HL-60 (cell line): ENCODE measurements around the gene ABCC5.

Source experiments
- DNase-seq, 2 experiments: peaks; one replicate each; pipeline ENCODE4 v3.0.0-alpha.2; 2010 to 2020; ENCODE audit warnings: low read depth in 1 of 2, low spot score in 1 of 2
- H3K27ac ChIP-seq: fragments of 250-450 bp; sonication (Bioruptor Pico); replicated peaks from 2 replicates; pipeline ENCODE4 v1.5.1; 2020; ENCODE audit warnings: mild to moderate bottlenecking, moderate library complexity
- H3K27me3 ChIP-seq: fragments of 250-450 bp; sonication (Bioruptor Pico); 2 replicates; pipeline ENCODE4 v1.5.1; 2021; ENCODE audit warnings: mild to moderate bottlenecking, moderate library complexity; ENCODE audit not compliant: insufficient read depth, poor library complexity, severe bottlenecking
- H3K4me3 ChIP-seq: replicated peaks from 2 replicates; pipeline ENCODE4 v1.5.1; 2011; ENCODE audit warnings: mild to moderate bottlenecking, control low read depth, low read length; ENCODE audit not compliant: insufficient read depth
- GABPA ChIP-seq: IDR thresholded peaks from 2 replicates; pipeline ENCODE4 v1.6.1; 2012; ENCODE audit warnings: low read depth
- POLR2AphosphoS5 ChIP-seq: IDR thresholded peaks from 2 replicates; pipeline ENCODE4 v1.6.1; 2012; ENCODE audit warnings: low read depth
- SPI1 ChIP-seq: IDR thresholded peaks from 2 replicates; pipeline ENCODE4 v1.6.1; 2012; ENCODE audit warnings: low read depth, mild to moderate bottlenecking, borderline replicate concordance
- TF ChIP-seq, protein P1 (sequence below): IDR thresholded peaks from 2 replicates; pipeline ENCODE4 v1.6.1; 2012; ENCODE audit warnings: low read depth; ENCODE audit not compliant: insufficient replicate concordance
- TF ChIP-seq, protein P2 (sequence below): IDR thresholded peaks from one replicate; pipeline ENCODE4 v1.5.1; 2011; ENCODE audit warnings: low read length, control low read depth, inconsistent platforms; ENCODE audit not compliant: insufficient read depth

ABCC5 gene

DNA sequence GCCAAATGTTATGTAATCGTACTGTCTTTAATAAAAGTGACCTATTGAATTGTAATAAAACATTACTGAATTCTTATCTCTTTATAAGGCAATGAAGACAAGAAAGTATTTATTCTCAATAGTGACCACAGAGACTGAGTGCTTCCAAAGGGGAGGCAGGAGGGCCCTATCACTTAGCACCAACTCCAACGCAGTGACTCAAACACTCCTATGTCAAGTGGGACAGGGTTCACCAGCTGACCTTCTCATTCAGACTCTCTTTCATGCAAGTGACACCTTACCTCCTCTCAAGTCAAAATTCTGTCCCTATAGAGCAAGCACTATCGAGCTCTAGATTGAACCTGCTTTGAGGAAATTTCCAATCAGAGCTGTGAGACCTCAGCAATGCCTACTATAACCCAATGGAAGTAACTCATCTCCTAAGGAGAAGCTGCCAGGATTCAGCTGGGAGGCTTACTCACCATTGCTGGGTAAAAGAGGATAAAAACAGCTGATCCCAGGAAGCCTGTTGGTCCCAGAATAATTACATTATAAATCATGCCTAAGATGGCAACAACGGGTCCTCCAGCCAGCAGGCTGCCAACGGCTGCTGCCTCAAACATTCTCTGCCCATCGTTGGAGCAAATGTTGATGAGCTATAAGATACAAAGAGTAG, 35.6 kb downstream of the ABCC5 start:
- DNase-seq, result no peak
- no peak overlapping the region for H3K27ac ChIP-seq
- H3K27me3 ChIP-seq, result no peaks in the 10 kb centered on the region
- TF ChIP-seq SPI1, result no peak
- TF ChIP-seq, protein P1, sequence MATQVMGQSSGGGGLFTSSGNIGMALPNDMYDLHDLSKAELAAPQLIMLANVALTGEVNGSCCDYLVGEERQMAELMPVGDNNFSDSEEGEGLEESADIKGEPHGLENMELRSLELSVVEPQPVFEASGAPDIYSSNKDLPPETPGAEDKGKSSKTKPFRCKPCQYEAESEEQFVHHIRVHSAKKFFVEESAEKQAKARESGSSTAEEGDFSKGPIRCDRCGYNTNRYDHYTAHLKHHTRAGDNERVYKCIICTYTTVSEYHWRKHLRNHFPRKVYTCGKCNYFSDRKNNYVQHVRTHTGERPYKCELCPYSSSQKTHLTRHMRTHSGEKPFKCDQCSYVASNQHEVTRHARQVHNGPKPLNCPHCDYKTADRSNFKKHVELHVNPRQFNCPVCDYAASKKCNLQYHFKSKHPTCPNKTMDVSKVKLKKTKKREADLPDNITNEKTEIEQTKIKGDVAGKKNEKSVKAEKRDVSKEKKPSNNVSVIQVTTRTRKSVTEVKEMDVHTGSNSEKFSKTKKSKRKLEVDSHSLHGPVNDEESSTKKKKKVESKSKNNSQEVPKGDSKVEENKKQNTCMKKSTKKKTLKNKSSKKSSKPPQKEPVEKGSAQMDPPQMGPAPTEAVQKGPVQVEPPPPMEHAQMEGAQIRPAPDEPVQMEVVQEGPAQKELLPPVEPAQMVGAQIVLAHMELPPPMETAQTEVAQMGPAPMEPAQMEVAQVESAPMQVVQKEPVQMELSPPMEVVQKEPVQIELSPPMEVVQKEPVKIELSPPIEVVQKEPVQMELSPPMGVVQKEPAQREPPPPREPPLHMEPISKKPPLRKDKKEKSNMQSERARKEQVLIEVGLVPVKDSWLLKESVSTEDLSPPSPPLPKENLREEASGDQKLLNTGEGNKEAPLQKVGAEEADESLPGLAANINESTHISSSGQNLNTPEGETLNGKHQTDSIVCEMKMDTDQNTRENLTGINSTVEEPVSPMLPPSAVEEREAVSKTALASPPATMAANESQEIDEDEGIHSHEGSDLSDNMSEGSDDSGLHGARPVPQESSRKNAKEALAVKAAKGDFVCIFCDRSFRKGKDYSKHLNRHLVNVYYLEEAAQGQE, result no peak
- H3K4me3 ChIP-seq, result no peak overlapping the region

DNA sequence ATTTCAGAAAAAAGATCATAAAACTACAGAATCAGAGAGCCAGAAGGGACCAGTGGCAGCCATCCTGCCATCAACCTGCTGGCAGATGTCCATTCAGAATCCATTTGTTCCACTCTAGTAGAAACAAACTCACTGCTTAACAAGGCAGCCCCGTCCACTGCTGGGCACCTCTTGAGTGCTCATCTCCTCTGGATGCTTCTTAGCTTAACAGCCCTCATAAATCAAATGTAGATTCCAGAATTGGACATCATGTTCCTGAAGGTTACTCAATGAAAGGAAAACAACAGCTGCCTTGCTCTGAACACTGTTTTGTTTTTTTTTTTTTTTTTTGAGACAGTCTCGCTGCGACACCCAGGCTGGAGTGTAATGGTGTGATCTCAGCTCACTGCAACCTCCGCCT, 37.3 kb downstream of the ABCC5 start:
- no peak for DNase-seq
- Histone ChIP-seq H3K4me3 (no peak overlapping the region), H3K27ac (no peak overlapping the region), H3K27me3 (no peaks in the 10 kb centered on the region)
- TF ChIP-seq POLR2AphosphoS5 (no peak), GABPA (no peak), SPI1 (no peak)
- TF ChIP-seq, protein P1, result no peak
- TF ChIP-seq, protein P2, sequence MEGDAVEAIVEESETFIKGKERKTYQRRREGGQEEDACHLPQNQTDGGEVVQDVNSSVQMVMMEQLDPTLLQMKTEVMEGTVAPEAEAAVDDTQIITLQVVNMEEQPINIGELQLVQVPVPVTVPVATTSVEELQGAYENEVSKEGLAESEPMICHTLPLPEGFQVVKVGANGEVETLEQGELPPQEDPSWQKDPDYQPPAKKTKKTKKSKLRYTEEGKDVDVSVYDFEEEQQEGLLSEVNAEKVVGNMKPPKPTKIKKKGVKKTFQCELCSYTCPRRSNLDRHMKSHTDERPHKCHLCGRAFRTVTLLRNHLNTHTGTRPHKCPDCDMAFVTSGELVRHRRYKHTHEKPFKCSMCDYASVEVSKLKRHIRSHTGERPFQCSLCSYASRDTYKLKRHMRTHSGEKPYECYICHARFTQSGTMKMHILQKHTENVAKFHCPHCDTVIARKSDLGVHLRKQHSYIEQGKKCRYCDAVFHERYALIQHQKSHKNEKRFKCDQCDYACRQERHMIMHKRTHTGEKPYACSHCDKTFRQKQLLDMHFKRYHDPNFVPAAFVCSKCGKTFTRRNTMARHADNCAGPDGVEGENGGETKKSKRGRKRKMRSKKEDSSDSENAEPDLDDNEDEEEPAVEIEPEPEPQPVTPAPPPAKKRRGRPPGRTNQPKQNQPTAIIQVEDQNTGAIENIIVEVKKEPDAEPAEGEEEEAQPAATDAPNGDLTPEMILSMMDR, result no peak

DNA sequence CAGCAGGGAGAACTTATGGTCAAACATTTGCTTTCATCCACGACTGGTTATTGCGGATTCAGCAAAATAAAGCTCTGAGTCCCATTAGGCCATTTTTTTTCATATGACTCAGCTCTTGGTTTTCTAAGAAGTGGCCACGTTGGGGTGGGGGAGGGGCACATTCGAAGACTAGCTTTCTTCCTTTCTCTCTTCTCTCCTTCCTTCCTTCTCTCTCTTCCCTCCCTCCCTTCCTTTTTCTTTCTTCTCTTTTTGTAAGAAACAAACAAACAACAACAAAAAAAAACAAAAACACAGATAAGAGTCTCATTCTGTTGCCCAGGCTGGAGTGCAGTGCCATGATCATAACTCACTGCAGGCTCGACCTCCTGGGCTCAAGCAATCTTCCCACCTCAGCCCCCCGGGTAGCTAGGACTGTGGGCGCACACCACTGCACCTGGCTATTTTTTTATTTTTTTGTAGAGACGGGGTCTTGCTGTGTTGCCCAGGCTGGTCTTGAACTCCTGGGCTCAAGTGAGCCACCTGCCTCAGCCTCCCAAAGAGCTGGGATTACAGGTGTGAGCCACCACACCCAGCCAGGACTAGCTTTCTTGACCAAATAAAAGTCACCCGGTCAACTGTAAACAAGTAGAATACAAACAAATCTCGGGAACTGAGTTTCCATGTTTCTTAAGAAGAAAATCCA, 41.6 kb downstream of the ABCC5 start:
- Histone ChIP-seq H3K27ac (no peak overlapping the region), H3K4me3 (no peak overlapping the region), H3K27me3 (no peaks in the 10 kb centered on the region)
- TF ChIP-seq, protein P1, result no peak
- no peak for TF ChIP-seq GABPA
- TF ChIP-seq, protein P2, result no peak
- TF ChIP-seq SPI1, result no peak
- TF ChIP-seq POLR2AphosphoS5, result no peak
- no peak for DNase-seq
